Measurements from ENCODE around the gene TUBGCP3. TPM values are rescaled to one million over a fixed set of nuclear protein-coding genes. Genes with fewer than 3 reads are reported as not detected.

Gene TUBGCP3
- total and polyA plus RNA-seq, 9 of the 15 experiments (the other 6 are each of a cell fraction or from before 2014, with no cell fraction given) = 3.0 to 24.8 (median 15.2) TPM

- TF ChIP-seq CHD7 (IDR thresholded peaks at IDR 0.05; ENCODE audit: low read depth, low read length) (no peak), FOSL1 (tag; conservative IDR thresholded peaks at IDR 0.05) (no peak; the same call in 1 of the 2 replicates), NFATC3 (IDR thresholded peaks at IDR 0.05) (no peak), ZNF695 (CRISPR knock-in tag; IDR thresholded peaks at IDR 0.05) (0 out of 2 replicates have a peak, but pooled peaks have one; percentile 15), ZNF696 (CRISPR knock-in tag; conservative IDR thresholded peaks at IDR 0.05) (no peak), HBP1 (CRISPR knock-in tag; IDR thresholded peaks at IDR 0.05) (peak; percentile 72; the same call in 1 of the 2 replicates), CBX2 (IDR thresholded peaks at IDR 0.05; ENCODE audit: insufficient read depth, low read length, poor library complexity, severe bottlenecking) (no peak), ZFX (CRISPR knock-in tag; IDR thresholded peaks at IDR 0.05) (peak; percentile 94), POLR3G (IDR thresholded peaks at IDR 0.05; ENCODE audit: extremely low read depth, insufficient read length, insufficient replicate concordance) (no peak), PCBP1 (IDR thresholded peaks at IDR 0.05; ENCODE audit: low read depth, low read length, poor library complexity, severe bottlenecking) (no peak), SMAD4 (CRISPR knock-in tag; conservative IDR thresholded peaks at IDR 0.05) (peak; percentile 92), ZNF354B (CRISPR knock-in tag; IDR thresholded peaks at IDR 0.05) (no peak), ETS2 (tag; IDR thresholded peaks at IDR 0.05; ENCODE audit: borderline replicate concordance, poor library complexity, severe bottlenecking) (no peak), ELF1 (tag; IDR thresholded peaks at IDR 0.05) (peak; percentile 73)
Observed at GRCh38 chr13:112587764-112588489, at the start of gene TUBGCP3 (continued).
